ENCODE results near the gene RNFT1. TPM values are rescaled to one million over a fixed set of nuclear protein-coding genes. Genes with fewer than 3 reads are reported as not detected.
"Not testable (repeated sequence)": the region's sequence is repeated elsewhere in the genome, so short reads cannot be mapped to it uniquely, and the experiment has no call there.

RNFT1 gene
- total RNA-seq, 6 experiments from 2014 or later: 9.4 to 11.9 (median 10.9) TPM

GRCh38 chr17:59972778-59973177 is 8.2 kb upstream of the RNFT1 start:
- DNase-seq: peak; percentile 3
- Mint-ChIP-seq H3K27me3 (ENCODE audit: insufficient read depth) (peaks cover 9% of the 10 kb centered on the region; the same call in 1 of the 2 replicates), H3K4me3 (no peak overlapping the region), H3K36me3 (ENCODE audit: low read depth) (no peaks in the 10 kb centered on the region), H3K27ac (no peak overlapping the region), H3K4me1 (ENCODE audit: low read depth) (no peaks in the 10 kb centered on the region), H3K9me3 (no peaks in the 10 kb centered on the region)
- TF ChIP-seq CTCF (IDR thresholded peaks at IDR 0.05): no peak

GRCh38 chr17:59971771-59972170 is 7.2 kb upstream of the RNFT1 start:
- not testable (repeated sequence) for H3K36me3 Mint-ChIP-seq (ENCODE audit: low read depth); H3K4me3 Mint-ChIP-seq; H3K27me3 Mint-ChIP-seq (ENCODE audit: insufficient read depth); H3K27ac Mint-ChIP-seq; H3K9me3 Mint-ChIP-seq; DNase-seq; H3K4me1 Mint-ChIP-seq (ENCODE audit: low read depth)

- DNase-seq: peak; percentile 61
- peaks cover 19% of the 10 kb centered on the region for H3K4me1 Mint-ChIP-seq (ENCODE audit: low read depth)
- H3K4me3 Mint-ChIP-seq: peak overlapping the region; percentile 85
- peaks cover 2% of the 10 kb centered on the region; the same call in 1 of the 2 replicates for H3K27me3 Mint-ChIP-seq (ENCODE audit: insufficient read depth)
- H3K27ac Mint-ChIP-seq: peak overlapping the region; percentile 76
- H3K36me3 Mint-ChIP-seq (ENCODE audit: low read depth): no peaks in the 10 kb centered on the region
- H3K9me3 Mint-ChIP-seq: no peaks in the 10 kb centered on the region
- TF ChIP-seq CTCF (IDR thresholded peaks at IDR 0.05): no peak
Measured at GRCh38 chr17:59963738-59964481, 630 bp downstream of the RNFT1 start.

GRCh38 chr17:59962739-59963318 is 1.7 kb downstream of the RNFT1 start:
- no peak overlapping the region for H3K27ac Mint-ChIP-seq

GRCh38 chr17:59959574-59959973 is 5.0 kb downstream of the RNFT1 start:
- H3K27me3 Mint-ChIP-seq (ENCODE audit: insufficient read depth); H3K4me3 Mint-ChIP-seq; DNase-seq; H3K9me3 Mint-ChIP-seq; H3K36me3 Mint-ChIP-seq (ENCODE audit: low read depth); H3K27ac Mint-ChIP-seq: not testable (repeated sequence)
- peaks cover 13% of the 10 kb centered on the region for H3K4me1 Mint-ChIP-seq (ENCODE audit: low read depth)

More at GRCh38 chr17:59962739-59963318, 1.7 kb downstream of the RNFT1 start:
- no peak for DNase-seq
- H3K36me3 Mint-ChIP-seq (ENCODE audit: low read depth): no peaks in the 10 kb centered on the region
- 0 out of 2 replicates have a peak, but pooled peaks cover under 1% of the 10 kb centered on the region for H3K27me3 Mint-ChIP-seq (ENCODE audit: insufficient read depth)
- H3K4me1 Mint-ChIP-seq (ENCODE audit: low read depth): peaks cover 19% of the 10 kb centered on the region
- H3K4me3 Mint-ChIP-seq: peak overlapping the region; percentile 85
- TF ChIP-seq CTCF (IDR thresholded peaks at IDR 0.05): no peak
- no peaks in the 10 kb centered on the region for H3K9me3 Mint-ChIP-seq

GRCh38 chr17:59954856-59955255 is 9.7 kb downstream of the RNFT1 start:
- no peak for TF ChIP-seq CTCF (IDR thresholded peaks at IDR 0.05)
- Mint-ChIP-seq H3K36me3 (ENCODE audit: low read depth) (peaks cover 5% of the 10 kb centered on the region; the same call in 1 of the 2 replicates), H3K27ac (no peak overlapping the region), H3K4me1 (ENCODE audit: low read depth) (no peaks in the 10 kb centered on the region), H3K4me3 (no peak overlapping the region), H3K27me3 (ENCODE audit: insufficient read depth) (no peaks in the 10 kb centered on the region), H3K9me3 (no peaks in the 10 kb centered on the region)
- DNase-seq: no peak

Measured in HFFc6 (cell line).